HEK293T (cell line): ENCODE results near the gene TOR1AIP1.
"Not testable (repeated sequence)": the region's sequence is repeated elsewhere in the genome, so short reads cannot be mapped to it uniquely, and the experiment has no call there.

Experiments used
- CTCF ChIA-PET: fragments of 350-600 bp; formaldehyde crosslinking; extraction: SDS; loops from one replicate; lab custom pipeline; 2021; ENCODE audit warnings: antibody characterized with exemption, inconsistent platforms; lab: Yijun Ruan, JAX
- POLR2A ChIA-PET: fragments of 350-600 bp; formaldehyde crosslinking; extraction: SDS; loops from one replicate; lab custom pipeline; 2020; ENCODE audit warnings: antibody characterized with exemption, inconsistent platforms; lab: Yijun Ruan, JAX
- DNase-seq: peaks from one replicate; pipeline ENCODE4 v3.0.0; 2012; ENCODE audit warnings: mixed read lengths; ENCODE audit errors: extremely low spot score
- ARNT ChIP-seq: fragments of 450-650 bp; IDR thresholded peaks from 2 replicates; pipeline ENCODE4 v1.6.1; 2017; ENCODE audit warnings: mild to moderate bottlenecking
- BHLHE40 ChIP-seq: fragments of 450-650 bp; IDR thresholded peaks from 2 replicates; pipeline ENCODE4 v1.6.1; 2016; ENCODE audit warnings: mild to moderate bottlenecking, moderate library complexity, borderline replicate concordance
- CTBP1 ChIP-seq: fragments of 450-650 bp; IDR thresholded peaks from 2 replicates; pipeline ENCODE4 v1.6.1; 2016; ENCODE audit warnings: borderline replicate concordance
- ELF4 ChIP-seq: fragments of 450-650 bp; IDR thresholded peaks from 2 replicates; pipeline ENCODE4 v1.6.1; 2017; ENCODE audit warnings: antibody characterized with exemption
- FOXA1 ChIP-seq: fragments of 450-650 bp; IDR thresholded peaks from 2 replicates; pipeline ENCODE4 v1.6.1; 2016; ENCODE audit warnings: mild to moderate bottlenecking
- FOXK2 ChIP-seq: fragments of 450-650 bp; IDR thresholded peaks from 2 replicates; pipeline ENCODE4 v1.6.1; 2016; ENCODE audit warnings: mild to moderate bottlenecking
- FOXM1 ChIP-seq: fragments of 450-650 bp; IDR thresholded peaks from 2 replicates; pipeline ENCODE4 v1.6.1; 2017; ENCODE audit warnings: mild to moderate bottlenecking, borderline replicate concordance
- HDGF ChIP-seq: fragments of 450-650 bp; IDR thresholded peaks from 2 replicates; pipeline ENCODE4 v1.6.1; 2017; ENCODE audit warnings: antibody characterized with exemption, borderline replicate concordance
- L3MBTL2 ChIP-seq: fragments of 450-650 bp; conservative IDR thresholded peaks from 2 replicates; pipeline ENCODE4 v1.6.1; 2016; ENCODE audit warnings: mild to moderate bottlenecking
- LEF1 ChIP-seq: fragments of 450-650 bp; IDR thresholded peaks from 2 replicates; pipeline ENCODE4 v1.6.1; 2017; ENCODE audit warnings: mild to moderate bottlenecking, borderline replicate concordance
- NFRKB ChIP-seq: fragments of 450-650 bp; IDR thresholded peaks from 2 replicates; pipeline ENCODE4 v1.6.1; 2016; ENCODE audit warnings: mild to moderate bottlenecking, moderate library complexity
- SP1 ChIP-seq: fragments of 450-650 bp; IDR thresholded peaks from 2 replicates; pipeline ENCODE4 v1.6.1; 2017
- SUZ12 ChIP-seq: fragments of 450-650 bp; IDR thresholded peaks from 2 replicates; pipeline ENCODE4 v1.6.1; 2016; ENCODE audit warnings: mild to moderate bottlenecking
- TARDBP ChIP-seq: fragments of 450-650 bp; IDR thresholded peaks from 2 replicates; pipeline ENCODE4 v1.6.1; 2016
- ZNF384 ChIP-seq: fragments of 450-650 bp; IDR thresholded peaks from 2 replicates; pipeline ENCODE4 v1.6.1; 2016
- TF ChIP-seq, protein P1 (sequence below): fragments of 450-650 bp; IDR thresholded peaks from 2 replicates; pipeline ENCODE4 v1.6.1; 2016

TOR1AIP1 gene

DNA sequence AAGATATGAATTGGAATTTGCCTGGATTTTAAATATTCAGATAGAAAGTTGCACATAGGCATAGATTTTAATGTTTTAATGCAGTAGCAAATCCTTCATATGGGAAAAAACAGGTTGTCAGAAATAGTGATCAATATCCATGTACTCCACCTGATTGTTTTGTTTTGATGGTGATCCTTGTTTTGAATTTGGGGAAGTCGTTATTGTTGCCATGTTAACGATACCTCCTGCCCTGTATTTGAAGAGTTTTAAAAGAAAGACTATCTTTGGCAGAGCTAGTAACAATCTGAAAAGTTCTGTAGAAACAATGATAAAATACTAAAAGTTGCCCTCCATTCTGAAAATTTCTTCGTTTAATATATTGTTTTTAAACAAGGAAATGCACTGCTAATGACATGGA lies 73.6 kb downstream of the TOR1AIP1 start:
- ChIA-PET CTCF (no interaction called here), POLR2A (interaction anchor here (1.0 kb wide), 1 partner anchor 73 kb away, joined by 3 read pairs; no protein-coding TSS in a partner anchor)
- TF ChIP-seq LEF1 (no peak), FOXA1 (no peak), TARDBP (no peak), L3MBTL2 (no peak), NFRKB (no peak), CTBP1 (no peak), SP1 (no peak), FOXM1 (no peak), SUZ12 (no peak), HDGF (no peak)
- TF ChIP-seq, protein P1, sequence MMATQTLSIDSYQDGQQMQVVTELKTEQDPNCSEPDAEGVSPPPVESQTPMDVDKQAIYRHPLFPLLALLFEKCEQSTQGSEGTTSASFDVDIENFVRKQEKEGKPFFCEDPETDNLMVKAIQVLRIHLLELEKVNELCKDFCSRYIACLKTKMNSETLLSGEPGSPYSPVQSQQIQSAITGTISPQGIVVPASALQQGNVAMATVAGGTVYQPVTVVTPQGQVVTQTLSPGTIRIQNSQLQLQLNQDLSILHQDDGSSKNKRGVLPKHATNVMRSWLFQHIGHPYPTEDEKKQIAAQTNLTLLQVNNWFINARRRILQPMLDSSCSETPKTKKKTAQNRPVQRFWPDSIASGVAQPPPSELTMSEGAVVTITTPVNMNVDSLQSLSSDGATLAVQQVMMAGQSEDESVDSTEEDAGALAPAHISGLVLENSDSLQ = no peak
- no peak for DNase-seq

DNA sequence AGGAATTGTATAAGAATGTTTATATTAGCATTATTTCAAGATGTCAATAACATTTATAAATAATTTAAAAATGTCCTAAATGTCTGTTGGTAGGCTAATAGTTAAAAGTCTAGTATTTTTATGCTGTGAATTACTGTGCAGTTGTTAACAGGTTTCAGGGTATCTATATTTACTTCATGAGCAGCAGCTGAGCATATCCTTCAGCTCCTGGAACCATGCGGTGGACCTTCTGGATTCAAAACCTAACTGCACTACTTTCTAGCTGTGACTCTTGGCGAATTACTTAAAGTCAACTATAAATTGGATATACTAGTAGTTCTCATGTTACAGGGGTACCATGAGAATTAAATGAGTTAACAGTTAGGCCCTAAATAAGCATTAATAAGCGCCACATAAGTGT lies 76.3 kb downstream of the TOR1AIP1 start:
- ChIA-PET CTCF (no interaction called here), POLR2A (interaction anchor here (1.2 kb wide), 1 partner anchor 76 kb away, joined by 3 read pairs; the partner anchor contains the start of gene TOR1AIP1)
- DNase-seq = no peak
- no peak for TF ChIP-seq LEF1
- TF ChIP-seq TARDBP = no peak
- no peak for TF ChIP-seq FOXK2
- no peak for TF ChIP-seq L3MBTL2
- no peak for TF ChIP-seq ELF4
- TF ChIP-seq NFRKB = no peak
- no peak for TF ChIP-seq ZNF384
- no peak for TF ChIP-seq ARNT
- TF ChIP-seq, protein P1 = no peak
- no peak for TF ChIP-seq CTBP1
- TF ChIP-seq SP1 = no peak

DNA sequence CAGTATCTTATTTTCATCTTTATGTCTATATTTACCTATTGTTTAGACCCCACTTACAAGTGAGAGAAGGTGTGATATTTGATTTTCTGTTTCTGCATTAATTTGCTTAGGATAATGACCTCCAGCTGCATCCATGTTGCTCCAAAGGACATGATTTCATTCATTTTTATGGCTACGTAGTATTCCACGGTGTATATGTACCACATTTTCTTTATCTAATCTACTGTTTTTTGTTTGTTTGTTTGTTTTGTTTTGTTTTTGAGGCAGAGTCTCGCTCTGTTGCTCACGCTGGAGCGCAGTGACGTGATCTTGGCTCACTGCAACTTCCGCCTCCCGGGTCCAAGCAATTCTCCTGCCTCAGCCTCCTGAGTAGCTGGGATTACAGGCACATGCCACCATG lies 80.1 kb downstream of the TOR1AIP1 start:
- DNase-seq, POLR2A ChIA-PET, CTCF ChIA-PET: not testable (repeated sequence)

DNA sequence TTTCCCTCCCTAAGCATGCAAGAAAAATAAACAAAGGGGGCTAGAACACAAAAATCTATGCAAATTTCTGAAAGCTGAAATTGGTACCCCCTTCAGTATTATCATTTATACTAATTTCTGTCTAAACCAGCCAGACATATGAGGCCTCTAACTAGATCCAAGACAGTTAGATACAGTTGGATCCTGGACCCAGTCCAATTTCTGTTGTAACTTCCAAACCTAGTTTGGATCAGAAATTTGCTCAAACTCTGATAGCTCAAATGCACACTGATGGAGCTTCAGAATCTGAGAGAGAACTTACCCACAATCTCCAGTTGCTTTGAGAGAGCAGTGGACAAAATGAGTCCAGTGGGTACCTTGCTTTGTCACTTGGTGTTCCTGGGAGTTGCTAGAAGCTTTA lies 84.5 kb downstream of the TOR1AIP1 start:
- no peak for TF ChIP-seq BHLHE40
- no peak for TF ChIP-seq ELF4
- TF ChIP-seq LEF1 = no peak
- TF ChIP-seq NFRKB = no peak
- no peak for TF ChIP-seq FOXA1
- TF ChIP-seq, protein P1 = no peak
- no peak for TF ChIP-seq TARDBP
- TF ChIP-seq CTBP1 = no peak
- TF ChIP-seq FOXK2 = no peak
- no peak for TF ChIP-seq HDGF
- no peak for TF ChIP-seq ZNF384
- TF ChIP-seq ARNT = no peak
- no peak for TF ChIP-seq SUZ12
- TF ChIP-seq L3MBTL2 = no peak
- no peak for DNase-seq
- ChIA-PET CTCF (interaction anchor here (0.6 kb wide), 1 partner anchor 18 kb away, joined by 3 read pairs; no protein-coding TSS in a partner anchor), POLR2A (interaction anchor here (0.8 kb wide), 1 partner anchor 12 kb away, joined by 3 read pairs; the partner anchor contains the start of gene CEP350)

DNA sequence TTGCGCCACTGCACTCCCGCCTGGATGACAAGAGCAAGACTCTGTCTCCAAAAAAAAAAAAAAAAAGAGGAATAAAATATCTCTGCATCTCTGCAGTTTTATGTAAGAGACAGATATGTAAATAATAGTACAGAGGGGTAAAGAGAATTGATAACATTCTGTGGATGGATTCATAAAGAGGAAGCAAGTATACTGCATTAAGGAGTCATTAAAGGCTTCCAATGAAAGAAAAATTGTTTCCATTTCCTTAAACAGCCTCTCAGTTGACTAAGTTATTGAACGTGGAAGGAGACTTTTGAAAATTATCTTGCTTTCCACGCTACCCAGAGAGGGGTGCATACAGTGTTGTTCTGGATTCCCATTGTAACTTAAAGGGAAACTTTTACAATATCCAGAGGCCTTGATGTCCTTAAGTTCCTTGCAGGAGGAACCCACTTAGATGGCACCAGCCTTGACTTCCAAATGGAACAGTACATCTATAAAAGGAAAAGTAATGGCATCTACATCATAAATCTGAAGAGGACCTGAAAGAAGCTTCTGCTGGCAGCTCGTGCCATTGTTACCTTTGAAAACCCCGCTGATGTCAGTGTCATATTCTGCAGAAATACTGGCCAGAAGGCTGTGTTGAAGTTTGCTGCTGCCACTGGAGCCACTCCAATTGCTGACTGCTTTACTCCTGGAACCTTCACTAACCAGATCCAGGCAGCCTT lies 86.4 kb downstream of the TOR1AIP1 start:
- CTCF ChIA-PET = interaction anchor here (0.8 kb wide), 1 partner anchor 154 kb away, joined by 3 read pairs; no protein-coding TSS in a partner anchor

DNA sequence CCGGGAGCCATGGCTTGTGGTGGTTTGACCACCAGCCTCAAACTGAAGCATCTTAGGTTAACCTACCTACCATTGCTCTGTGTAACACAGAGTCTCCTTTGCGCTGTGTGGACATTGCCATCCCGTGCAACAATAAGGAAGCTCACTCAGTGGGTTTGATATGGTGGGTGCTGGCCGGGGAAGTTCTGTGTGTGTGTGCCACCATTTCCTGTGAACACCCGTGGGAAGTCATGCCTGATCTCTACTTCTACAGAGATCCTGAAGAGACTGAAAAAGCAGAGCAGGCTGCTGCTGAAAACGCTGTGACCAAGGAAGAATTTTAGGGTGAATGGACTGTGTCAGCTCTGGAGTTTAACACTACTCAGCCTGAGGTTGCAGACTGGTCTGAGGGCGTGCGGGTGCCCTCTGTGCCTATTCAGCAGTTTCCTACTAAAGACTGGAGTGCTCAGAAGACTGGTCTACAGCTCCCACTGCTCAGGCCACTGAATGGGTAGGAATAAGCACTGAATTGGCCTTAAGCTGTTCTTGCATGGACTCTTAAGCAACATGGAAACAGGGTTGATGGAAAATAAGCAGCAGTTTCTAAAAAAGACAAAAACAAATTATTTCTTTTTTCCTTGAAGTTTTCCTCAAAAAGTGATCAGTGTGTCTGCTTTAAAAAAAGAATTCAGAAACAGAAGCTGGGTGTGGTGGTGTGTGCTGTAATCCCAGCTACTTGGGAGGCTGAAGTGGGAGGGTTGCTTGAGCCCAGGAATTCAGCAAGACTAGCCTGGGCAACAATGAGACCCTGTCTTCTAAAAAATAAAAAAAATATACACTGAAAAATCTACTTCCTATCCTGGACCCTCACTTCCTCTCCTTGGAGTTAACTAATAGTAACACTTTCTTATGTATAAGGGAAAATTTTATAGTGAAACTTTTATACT lies 87.2 kb downstream of the TOR1AIP1 start:
- CTCF ChIA-PET = interaction anchor here (0.8 kb wide), 1 partner anchor 155 kb away, joined by 3 read pairs; no protein-coding TSS in a partner anchor
- no peak for DNase-seq

More for the DNA sequence above, 86.4 kb downstream of the TOR1AIP1 start:
- POLR2A ChIA-PET = no interaction called here
- TF ChIP-seq FOXM1 (no peak), TARDBP (no peak)
- no peak for DNase-seq

More for the DNA sequence above, 87.2 kb downstream of the TOR1AIP1 start:
- POLR2A ChIA-PET = interaction anchor here (1.2 kb wide), 1 partner anchor 15 kb away, joined by 4 read pairs; no protein-coding TSS in a partner anchor
- TF ChIP-seq, protein P1 = no peak
- TF ChIP-seq SUZ12 = no peak
